WERI-Rb-1 (cell line): ENCODE data around the gene SLC5A5.

Source experiments
- DNase-seq: peaks from one replicate; pipeline ENCODE4 v3.0.0-alpha.2; 2020
- H3K27ac ChIP-seq: fragments of 250-450 bp; sonication (Bioruptor Pico); 2 replicates; pipeline ENCODE4 v1.5.1; 2020; ENCODE audit warnings: mild to moderate bottlenecking, moderate library complexity
- H3K27me3 ChIP-seq: fragments of 250-450 bp; sonication (Bioruptor Pico); 2 replicates; pipeline ENCODE4 v1.5.1; 2021; ENCODE audit warnings: mild to moderate bottlenecking, low read depth, moderate library complexity; ENCODE audit not compliant: insufficient read depth, severe bottlenecking
- H3K36me3 ChIP-seq: fragments of 250-450 bp; sonication (Bioruptor Pico); 2 replicates; pipeline ENCODE4 v1.5.1; 2020; ENCODE audit warnings: mild to moderate bottlenecking, moderate library complexity
- H3K4me3 ChIP-seq: 2 replicates; pipeline ENCODE4 v1.5.1; 2011; ENCODE audit warnings: low read depth, mild to moderate bottlenecking, control low read depth, low read length
- H3K9me3 ChIP-seq: fragments of 250-450 bp; sonication (Bioruptor Pico); 2 replicates; pipeline ENCODE4 v1.5.1; 2021; ENCODE audit warnings: mild to moderate bottlenecking, moderate library complexity; ENCODE audit not compliant: severe bottlenecking
- TF ChIP-seq, protein P1 (sequence below): IDR thresholded peaks from 2 replicates; pipeline ENCODE4 v1.5.1; 2011; ENCODE audit warnings: low read depth, mild to moderate bottlenecking, control low read depth, inconsistent platforms, low read length

The SLC5A5 gene

DNA sequence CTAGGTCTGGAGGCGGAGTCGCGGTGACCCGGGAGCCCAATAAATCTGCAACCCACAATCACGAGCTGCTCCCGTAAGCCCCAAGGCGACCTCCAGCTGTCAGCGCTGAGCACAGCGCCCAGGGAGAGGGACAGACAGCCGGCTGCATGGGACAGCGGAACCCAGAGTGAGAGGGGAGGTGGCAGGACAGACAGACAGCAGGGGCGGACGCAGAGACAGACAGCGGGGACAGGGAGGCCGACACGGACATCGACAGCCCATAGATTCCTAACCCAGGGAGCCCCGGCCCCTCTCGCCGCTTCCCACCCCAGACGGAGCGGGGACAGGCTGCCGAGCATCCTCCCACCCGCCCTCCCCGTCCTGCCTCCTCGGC lies at the start of gene SLC5A5:
Gene SLC5A5, plus strand, starts transcription at position 68 of the 373 bp plus-strand sequence. CDS start 375 bp downstream, outside the sequence.
- DNase-seq = peak; percentile 73
- no peak within 1 kb of the TSS for H3K4me3 ChIP-seq
- H3K27ac ChIP-seq = no peak within 1 kb of the TSS
- no peaks in the 10 kb centered on the region for H3K9me3 ChIP-seq
- TF ChIP-seq, protein P1, sequence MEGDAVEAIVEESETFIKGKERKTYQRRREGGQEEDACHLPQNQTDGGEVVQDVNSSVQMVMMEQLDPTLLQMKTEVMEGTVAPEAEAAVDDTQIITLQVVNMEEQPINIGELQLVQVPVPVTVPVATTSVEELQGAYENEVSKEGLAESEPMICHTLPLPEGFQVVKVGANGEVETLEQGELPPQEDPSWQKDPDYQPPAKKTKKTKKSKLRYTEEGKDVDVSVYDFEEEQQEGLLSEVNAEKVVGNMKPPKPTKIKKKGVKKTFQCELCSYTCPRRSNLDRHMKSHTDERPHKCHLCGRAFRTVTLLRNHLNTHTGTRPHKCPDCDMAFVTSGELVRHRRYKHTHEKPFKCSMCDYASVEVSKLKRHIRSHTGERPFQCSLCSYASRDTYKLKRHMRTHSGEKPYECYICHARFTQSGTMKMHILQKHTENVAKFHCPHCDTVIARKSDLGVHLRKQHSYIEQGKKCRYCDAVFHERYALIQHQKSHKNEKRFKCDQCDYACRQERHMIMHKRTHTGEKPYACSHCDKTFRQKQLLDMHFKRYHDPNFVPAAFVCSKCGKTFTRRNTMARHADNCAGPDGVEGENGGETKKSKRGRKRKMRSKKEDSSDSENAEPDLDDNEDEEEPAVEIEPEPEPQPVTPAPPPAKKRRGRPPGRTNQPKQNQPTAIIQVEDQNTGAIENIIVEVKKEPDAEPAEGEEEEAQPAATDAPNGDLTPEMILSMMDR = no peak
- no peaks in the 10 kb centered on the region for H3K27me3 ChIP-seq
- no peaks in the 10 kb centered on the region for H3K36me3 ChIP-seq

DNA sequence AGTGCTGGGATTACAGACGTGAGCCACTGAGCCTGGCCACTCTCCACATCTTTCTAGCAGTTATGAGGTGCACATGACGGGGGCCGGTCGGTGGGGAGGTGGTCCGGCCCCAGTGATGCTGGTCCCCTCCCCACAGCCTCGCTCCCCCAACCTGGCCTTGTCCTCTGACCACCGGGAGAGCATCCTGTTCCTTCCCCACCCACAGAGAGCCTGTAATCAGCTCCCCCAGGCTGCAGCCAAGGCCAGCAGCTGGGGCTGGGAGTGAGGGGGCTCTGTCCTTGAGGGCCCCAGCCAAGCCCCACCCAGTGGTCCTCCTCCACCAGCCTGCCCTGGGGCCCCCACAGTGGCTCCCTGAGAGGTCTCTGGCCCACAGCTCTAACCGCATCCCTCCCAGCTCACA lies 47.4 kb upstream of the SLC5A5 start:
- Histone ChIP-seq H3K27me3 (no peaks in the 10 kb centered on the region), H3K27ac (peak overlapping the region; percentile 64), H3K4me3 (no peak overlapping the region), H3K9me3 (no peaks in the 10 kb centered on the region), H3K36me3 (no peaks in the 10 kb centered on the region)
- TF ChIP-seq, protein P1 = no peak
- DNase-seq = peak; percentile 45

- TF ChIP-seq, protein P1 = no peak
These were observed 45.2 kb upstream of the SLC5A5 start for GRCh38 chr19:17826508-17827056.

DNA sequence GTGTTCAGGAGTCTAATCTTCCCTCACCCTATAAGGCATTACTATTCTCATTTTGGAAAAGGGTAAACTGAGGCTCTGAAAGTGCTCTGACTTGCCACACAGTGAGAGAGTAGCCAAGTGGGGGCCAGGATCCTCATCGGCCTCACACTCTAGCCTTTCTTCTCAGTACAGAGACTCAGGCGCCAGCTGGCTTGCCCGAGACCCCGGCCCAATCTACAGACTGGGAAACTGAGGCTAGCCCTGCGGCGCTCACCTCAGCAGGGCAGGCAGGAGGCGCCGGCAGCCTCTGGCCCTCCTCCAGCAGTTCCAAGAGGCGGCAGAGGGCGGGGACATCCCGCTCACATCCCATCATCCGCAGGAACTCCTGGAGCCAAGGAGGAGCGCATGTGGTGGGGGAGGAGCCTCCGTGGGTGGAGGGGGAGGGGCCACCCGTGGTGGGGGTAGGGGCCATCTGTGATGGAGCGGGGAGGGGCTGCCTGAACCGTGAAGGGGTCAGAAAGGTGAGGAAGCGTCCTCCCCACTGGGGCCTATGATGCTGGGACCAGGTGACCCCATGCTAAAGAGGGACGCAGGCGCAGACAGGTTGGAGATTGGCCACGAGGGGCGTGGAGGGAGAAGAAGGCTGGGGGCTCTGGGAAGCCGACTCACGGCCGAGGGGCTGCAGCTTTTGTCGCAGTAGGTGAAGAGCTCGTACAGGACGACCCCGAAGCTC lies 41.7 kb upstream of the SLC5A5 start:
- Histone ChIP-seq H3K9me3 (no peaks in the 10 kb centered on the region), H3K36me3 (no peaks in the 10 kb centered on the region), H3K27me3 (no peaks in the 10 kb centered on the region), H3K27ac (peak overlapping the region; percentile 60), H3K4me3 (peak overlapping the region; percentile 40)
- TF ChIP-seq, protein P1 = peak; percentile 14; the same call in 1 of the 2 replicates
- peak; percentile 83 for DNase-seq

More at GRCh38 chr19:17826508-17827056, 45.2 kb upstream of the SLC5A5 start:
- no peak overlapping the region for H3K27ac ChIP-seq
- DNase-seq = no peak
- H3K27me3 ChIP-seq = no peaks in the 10 kb centered on the region
- H3K4me3 ChIP-seq = no peak overlapping the region
- no peaks in the 10 kb centered on the region for H3K9me3 ChIP-seq
- H3K36me3 ChIP-seq = no peaks in the 10 kb centered on the region

DNA sequence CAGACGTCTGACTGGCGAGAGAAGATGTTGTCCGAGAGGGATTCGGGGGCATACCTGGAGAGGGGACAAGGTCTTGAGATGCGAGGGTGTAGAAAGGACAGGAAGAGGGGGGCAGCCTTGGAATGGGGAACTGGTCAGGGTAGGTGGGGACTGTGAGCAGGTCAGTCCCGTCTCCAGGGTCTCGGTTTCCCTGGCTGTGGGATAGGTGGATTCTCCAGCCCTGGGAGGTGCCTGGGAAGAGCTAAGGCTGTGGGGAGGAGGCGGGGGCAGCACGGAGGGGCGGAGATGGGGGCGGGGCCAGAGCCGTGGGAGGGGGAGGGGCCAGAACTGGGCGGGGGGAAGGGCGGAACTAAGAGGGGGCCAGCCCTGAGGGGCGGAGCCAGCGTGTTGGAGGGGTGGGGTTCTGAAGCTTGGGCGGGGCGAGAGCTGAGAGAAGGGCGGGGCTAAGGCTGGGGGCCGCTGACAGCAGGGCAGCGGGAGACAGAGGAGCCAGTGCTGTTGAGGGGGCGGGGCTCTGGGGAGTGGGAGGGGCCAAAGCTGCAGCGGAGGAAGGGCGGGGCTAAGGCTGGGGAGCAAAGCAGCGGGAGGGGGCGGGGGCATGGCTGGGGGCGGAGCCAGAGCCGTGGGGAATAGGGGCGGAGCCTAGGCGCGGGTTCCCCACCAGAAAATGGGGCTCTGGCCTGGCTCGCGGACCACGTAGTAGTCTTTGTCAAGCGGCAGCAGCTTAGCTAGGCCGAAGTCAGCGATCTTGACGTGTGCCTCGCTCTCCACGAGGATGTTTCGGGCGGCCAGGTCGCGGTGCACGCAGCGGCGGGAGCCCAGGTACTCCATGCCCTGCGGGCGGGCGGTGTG lies 41.0 kb upstream of the SLC5A5 start:
- Histone ChIP-seq H3K36me3 (no peaks in the 10 kb centered on the region), H3K27ac (peak overlapping the region; percentile 60), H3K27me3 (no peaks in the 10 kb centered on the region)

More for the DNA sequence above, 41.0 kb upstream of the SLC5A5 start:
- H3K9me3 ChIP-seq = no peaks in the 10 kb centered on the region
- H3K4me3 ChIP-seq = peak overlapping the region; percentile 40
- DNase-seq = peak; percentile 82
- TF ChIP-seq, protein P1 = no peak
